AG09309 (cell line): Measurements from ENCODE around the gene BCL10.

ENCODE experiments used
- DNase-seq: peaks from one replicate; pipeline ENCODE4 v3.0.0-alpha.2; 2010; ENCODE audit warnings: low read depth
- H3K4me3 ChIP-seq: 2 replicates; pipeline ENCODE4 v1.5.1; 2011; ENCODE audit warnings: mild to moderate bottlenecking, low read depth, low read length, moderate library complexity; ENCODE audit not compliant: control insufficient read depth
- CTCF ChIP-seq: IDR thresholded peaks from 2 replicates; pipeline ENCODE4 v1.5.1; 2011; ENCODE audit warnings: mild to moderate bottlenecking, low read depth, low read length, inconsistent platforms; ENCODE audit not compliant: insufficient read depth, control insufficient read depth; ENCODE audit errors: missing control alignments

The BCL10 gene

GRCh38 chr1:85220756-85221201 is 55.7 kb downstream of the BCL10 start:
- DNase-seq: no peak
- no peak for TF ChIP-seq CTCF
- H3K4me3 ChIP-seq: no peak overlapping the region

GRCh38 chr1:85219853-85220610 is 56.4 kb downstream of the BCL10 start:
- H3K4me3 ChIP-seq: no peak overlapping the region
- no peak for TF ChIP-seq CTCF
- DNase-seq: no peak

GRCh38 chr1:85216697-85217096 is 59.7 kb downstream of the BCL10 start:
- H3K4me3 ChIP-seq: no peak overlapping the region
- DNase-seq: no peak
- TF ChIP-seq CTCF: no peak
